ENCODE results near the gene TTC34.

DNA sequence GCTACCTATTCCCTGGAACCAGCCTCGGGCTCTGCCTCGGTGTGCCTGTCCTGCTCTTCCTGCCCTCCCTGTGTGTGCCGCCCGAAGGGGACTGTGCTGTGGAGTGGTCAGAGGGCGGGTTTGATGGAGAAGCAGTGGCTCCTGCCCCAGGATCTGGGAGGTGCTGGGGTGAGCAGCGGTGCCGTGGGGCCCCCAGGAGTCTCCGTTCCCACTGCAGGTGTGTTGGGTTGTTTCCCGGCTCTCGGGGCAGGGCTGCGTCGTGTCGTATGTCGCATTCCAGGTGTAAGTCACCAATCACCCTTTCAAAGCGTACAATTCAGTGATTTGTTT lies 32.6 kb upstream of the TTC34 start:
- TF ChIP-seq, protein P1, sequence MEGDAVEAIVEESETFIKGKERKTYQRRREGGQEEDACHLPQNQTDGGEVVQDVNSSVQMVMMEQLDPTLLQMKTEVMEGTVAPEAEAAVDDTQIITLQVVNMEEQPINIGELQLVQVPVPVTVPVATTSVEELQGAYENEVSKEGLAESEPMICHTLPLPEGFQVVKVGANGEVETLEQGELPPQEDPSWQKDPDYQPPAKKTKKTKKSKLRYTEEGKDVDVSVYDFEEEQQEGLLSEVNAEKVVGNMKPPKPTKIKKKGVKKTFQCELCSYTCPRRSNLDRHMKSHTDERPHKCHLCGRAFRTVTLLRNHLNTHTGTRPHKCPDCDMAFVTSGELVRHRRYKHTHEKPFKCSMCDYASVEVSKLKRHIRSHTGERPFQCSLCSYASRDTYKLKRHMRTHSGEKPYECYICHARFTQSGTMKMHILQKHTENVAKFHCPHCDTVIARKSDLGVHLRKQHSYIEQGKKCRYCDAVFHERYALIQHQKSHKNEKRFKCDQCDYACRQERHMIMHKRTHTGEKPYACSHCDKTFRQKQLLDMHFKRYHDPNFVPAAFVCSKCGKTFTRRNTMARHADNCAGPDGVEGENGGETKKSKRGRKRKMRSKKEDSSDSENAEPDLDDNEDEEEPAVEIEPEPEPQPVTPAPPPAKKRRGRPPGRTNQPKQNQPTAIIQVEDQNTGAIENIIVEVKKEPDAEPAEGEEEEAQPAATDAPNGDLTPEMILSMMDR (optimal IDR thresholded peaks at IDR 0.05 in 1 of 3, IDR thresholded peaks at IDR 0.05 in 1 of 3, conservative IDR thresholded peaks at IDR 0.05 in 1 of 3; ENCODE audit: extremely low read depth in 1 of 3, insufficient read depth in 2 of 3, low read length in 3 of 3) = no peak
- TF ChIP-seq EZH2 (IDR thresholded peaks at IDR 0.05; ENCODE audit: low read length) = no peak
